SK-N-SH (cell line): ENCODE measurements around the gene TMEM259.

Experiments
- CHD2 ChIP-seq: fragments of 150-350 bp; IDR thresholded peaks from 2 replicates; pipeline ENCODE4 v1.6.1; 2018; ENCODE audit warnings: low read length; ENCODE audit not compliant: partially characterized antibody
- EP300 ChIP-seq, 2 experiments: IDR thresholded peaks; 2 replicates each; pipeline versions ENCODE4 v1.4.0 to v1.6.1; 2012; ENCODE audit warnings: borderline replicate concordance in 1 of 2, low read depth in 1 of 2, low read length in 1 of 2
- NFIC ChIP-seq: IDR thresholded peaks from 2 replicates; pipeline ENCODE4 v1.4.0; 2012; ENCODE audit warnings: borderline replicate concordance
- POLR2AphosphoS5 ChIP-seq: IDR thresholded peaks from 2 replicates; pipeline ENCODE4 v1.6.1; 2012; ENCODE audit warnings: low read depth, low read length
- RXRA ChIP-seq: IDR thresholded peaks from 2 replicates; pipeline ENCODE4 v1.4.0; 2012; ENCODE audit warnings: low read depth, mild to moderate bottlenecking, borderline replicate concordance
- SMC3 ChIP-seq: IDR thresholded peaks from 2 replicates; pipeline ENCODE4 v1.6.1; 2012; ENCODE audit warnings: low read depth, low read length, improper control_type of control experiment
- TEAD4 ChIP-seq: IDR thresholded peaks from 2 replicates; pipeline ENCODE4 v1.4.0; 2012; ENCODE audit warnings: mild to moderate bottlenecking, borderline replicate concordance; ENCODE audit not compliant: insufficient read depth
- YY1 ChIP-seq: IDR thresholded peaks from 2 replicates; pipeline ENCODE4 v1.4.0; 2012; ENCODE audit warnings: low read depth, mild to moderate bottlenecking
- ZBTB33 ChIP-seq: IDR thresholded peaks from 2 replicates; pipeline ENCODE4 v1.4.0; 2012; ENCODE audit warnings: low read depth, borderline replicate concordance
- TF ChIP-seq, protein P1 (sequence below): IDR thresholded peaks from 2 replicates; pipeline ENCODE4; 2012
- TF ChIP-seq, protein P2 (sequence below): fragments of 200-600 bp; sonication (generic); IDR thresholded peaks from 2 replicates; pipeline ENCODE4 v1.6.1; 2017; ENCODE audit warnings: antibody characterized with exemption, mild to moderate bottlenecking, moderate library complexity

DNA sequence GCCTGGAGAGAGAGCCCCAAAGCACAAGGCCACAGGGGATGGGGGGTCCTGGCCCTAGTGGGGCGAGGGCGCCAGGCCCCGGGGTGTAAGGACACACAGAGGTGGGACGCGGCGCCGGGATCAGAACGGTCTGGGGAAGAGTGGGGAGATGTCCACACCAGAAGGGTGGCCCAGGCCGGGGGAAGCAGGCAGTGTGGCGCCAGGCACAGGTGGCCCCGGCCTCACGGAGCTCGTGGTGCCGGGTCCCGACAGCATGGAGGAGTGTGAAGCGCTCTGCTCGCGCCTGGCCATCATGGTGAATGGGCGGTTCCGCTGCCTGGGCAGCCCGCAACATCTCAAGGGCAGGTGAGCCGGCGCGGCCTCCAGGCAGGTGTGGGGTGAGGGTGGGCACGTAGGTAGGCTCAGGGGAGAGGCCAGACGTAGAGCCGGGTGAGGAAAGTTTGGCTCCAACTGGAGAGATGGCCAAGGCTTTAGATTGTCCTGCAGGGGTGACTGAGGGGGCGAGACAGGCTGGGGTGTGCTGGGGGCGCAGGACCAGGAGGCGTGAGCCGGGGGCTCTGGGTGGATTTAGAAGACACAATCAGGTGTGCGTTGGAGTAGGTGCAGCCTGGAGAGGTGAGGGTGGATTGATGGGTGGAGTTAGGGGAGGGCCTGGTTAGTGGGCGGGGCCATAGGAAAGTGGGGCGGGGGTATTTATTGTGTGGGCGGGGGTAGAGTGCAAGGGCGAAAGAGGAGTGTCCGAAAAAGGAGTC lies 43.2 kb upstream of the TMEM259 start:
- TF ChIP-seq RXRA (no peak), TEAD4 (no peak), SMC3 (no peak), CHD2 (no peak), YY1 (no peak), NFIC (no peak), POLR2AphosphoS5 (no peak), ZBTB33 (no peak), EP300 (IDR thresholded peaks at IDR 0.05; ENCODE audit: borderline replicate concordance in 1 of 2, low read depth in 1 of 2, low read length in 1 of 2) (no peak)
- TF ChIP-seq, protein P1, sequence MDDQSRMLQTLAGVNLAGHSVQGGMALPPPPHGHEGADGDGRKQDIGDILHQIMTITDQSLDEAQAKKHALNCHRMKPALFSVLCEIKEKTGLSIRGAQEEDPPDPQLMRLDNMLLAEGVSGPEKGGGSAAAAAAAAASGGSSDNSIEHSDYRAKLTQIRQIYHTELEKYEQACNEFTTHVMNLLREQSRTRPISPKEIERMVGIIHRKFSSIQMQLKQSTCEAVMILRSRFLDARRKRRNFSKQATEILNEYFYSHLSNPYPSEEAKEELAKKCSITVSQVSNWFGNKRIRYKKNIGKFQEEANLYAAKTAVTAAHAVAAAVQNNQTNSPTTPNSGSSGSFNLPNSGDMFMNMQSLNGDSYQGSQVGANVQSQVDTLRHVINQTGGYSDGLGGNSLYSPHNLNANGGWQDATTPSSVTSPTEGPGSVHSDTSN = no peak
- TF ChIP-seq, protein P2, sequence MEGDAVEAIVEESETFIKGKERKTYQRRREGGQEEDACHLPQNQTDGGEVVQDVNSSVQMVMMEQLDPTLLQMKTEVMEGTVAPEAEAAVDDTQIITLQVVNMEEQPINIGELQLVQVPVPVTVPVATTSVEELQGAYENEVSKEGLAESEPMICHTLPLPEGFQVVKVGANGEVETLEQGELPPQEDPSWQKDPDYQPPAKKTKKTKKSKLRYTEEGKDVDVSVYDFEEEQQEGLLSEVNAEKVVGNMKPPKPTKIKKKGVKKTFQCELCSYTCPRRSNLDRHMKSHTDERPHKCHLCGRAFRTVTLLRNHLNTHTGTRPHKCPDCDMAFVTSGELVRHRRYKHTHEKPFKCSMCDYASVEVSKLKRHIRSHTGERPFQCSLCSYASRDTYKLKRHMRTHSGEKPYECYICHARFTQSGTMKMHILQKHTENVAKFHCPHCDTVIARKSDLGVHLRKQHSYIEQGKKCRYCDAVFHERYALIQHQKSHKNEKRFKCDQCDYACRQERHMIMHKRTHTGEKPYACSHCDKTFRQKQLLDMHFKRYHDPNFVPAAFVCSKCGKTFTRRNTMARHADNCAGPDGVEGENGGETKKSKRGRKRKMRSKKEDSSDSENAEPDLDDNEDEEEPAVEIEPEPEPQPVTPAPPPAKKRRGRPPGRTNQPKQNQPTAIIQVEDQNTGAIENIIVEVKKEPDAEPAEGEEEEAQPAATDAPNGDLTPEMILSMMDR = no peak
